Measurements from ENCODE around the gene CELF4.

DNA sequence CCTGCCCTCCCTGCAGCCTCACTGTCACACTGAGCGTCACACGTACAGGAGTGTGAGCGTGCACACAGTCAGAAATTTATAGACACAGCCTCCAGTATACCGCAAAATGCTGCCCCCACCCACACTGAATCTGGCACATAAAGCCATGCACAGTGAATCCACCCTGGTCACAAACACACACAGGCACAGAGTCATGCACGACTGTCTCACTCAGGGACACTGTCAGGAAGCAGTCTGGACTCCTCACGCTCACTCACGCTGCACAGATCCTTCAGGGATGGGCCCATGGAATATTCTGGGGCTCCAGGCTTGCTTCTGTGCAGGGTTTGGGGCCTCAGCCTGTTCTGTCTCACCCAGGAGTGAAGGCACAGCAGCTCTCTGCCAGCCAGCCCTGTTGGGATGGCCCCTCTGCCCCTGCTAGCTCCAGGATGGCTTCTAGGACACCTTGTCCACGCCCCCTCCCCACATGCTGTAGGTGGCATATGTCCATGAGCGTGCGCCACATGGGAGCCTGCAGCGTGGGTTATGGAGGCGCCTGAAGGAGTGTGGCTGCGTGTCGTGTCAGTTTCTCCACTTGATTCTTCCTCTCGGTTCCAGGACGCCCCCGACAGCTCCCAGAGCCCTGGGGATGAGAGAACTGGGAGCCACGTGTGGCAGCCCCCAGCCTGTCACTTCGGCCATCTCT, 175.8 kb downstream of the CELF4 start:
- TF ChIP-seq EZH2phosphoT487 (IDR thresholded peaks at IDR 0.05; ENCODE audit: insufficient read depth, low read depth) (no peak), EZH2 (IDR thresholded peaks at IDR 0.05; ENCODE audit: insufficient read depth, poor library complexity, severe bottlenecking) (no peak)

All from GM23248 (cell line).